HepG2 (cell line): ENCODE measurements around the gene EREG. TPM values are rescaled to one million over a fixed set of nuclear protein-coding genes. Genes with fewer than 3 reads are reported as not detected.

ENCODE experiments used
- AHDC1 ChIP-seq: sonication (generic); formaldehyde crosslinking; IDR thresholded peaks from 2 replicates; pipeline ENCODE4 v1.5.1; 2020; ENCODE audit warnings: mild to moderate bottlenecking, missing genetic modification reagents, borderline replicate concordance
- ELF1 ChIP-seq: sonication (generic); formaldehyde crosslinking; IDR thresholded peaks from 2 replicates; pipeline ENCODE4 v1.4.0; 2020; ENCODE audit warnings: missing genetic modification reagents
- HINFP ChIP-seq: sonication (generic); formaldehyde crosslinking; IDR thresholded peaks from 2 replicates; pipeline ENCODE4 v1.4.0; 2020; ENCODE audit warnings: low read depth, mild to moderate bottlenecking, missing genetic modification reagents
- IKZF5 ChIP-seq: IDR thresholded peaks from 2 replicates; pipeline ENCODE4 v1.6.1; 2018; ENCODE audit warnings: missing genetic modification reagents, mild to moderate bottlenecking, missing compliant biosample characterization
- KLF16 ChIP-seq, 2 experiments: sonication (generic) in 1 of 2; formaldehyde crosslinking in 1 of 2; IDR thresholded peaks; 2 replicates each; pipeline versions ENCODE4 v1.6.1 to v1.8.0; 2016 to 2023; ENCODE audit warnings: missing genetic modification reagents in 2 of 2, missing compliant biosample characterization in 1 of 2
- ZSCAN29 ChIP-seq: sonication (generic); formaldehyde crosslinking; conservative IDR thresholded peaks from 2 replicates; pipeline ENCODE4 v1.4.0; 2020; ENCODE audit warnings: mild to moderate bottlenecking, missing genetic modification reagents
- polyA plus RNA-seq, 8 experiments: library from polyadenylated mRNA; depleted of rRNA in 3 of 8; stranded (reverse) in 7 of 8; unstranded in 1 of 8; fragments of >200 nt; fragmentation: Illumina TruSeq in 4 of 8; extraction: Trizol in 4 of 8; gene quantifications; 2 replicates each; pipeline versions ENCODE4 v1.2.1 to v1.2.3, GENCODE V29; 2011 to 2016; ENCODE audit warnings: low read depth in 4 of 8, missing spikeins in 1 of 8, mixed read lengths in 1 of 8; ENCODE audit not compliant: insufficient read depth in 1 of 8
- total RNA-seq, 5 experiments: library from RNA; depleted of rRNA; stranded (reverse); fragments of >200 nt; fragmentation: Illumina TruSeq; extraction: Trizol; gene quantifications; 2 replicates each; pipeline ENCODE4 v1.2.3, GENCODE V29; 2016; ENCODE audit warnings: low read depth in 1 of 5

The EREG gene
- total and polyA plus RNA-seq, 2 of the 13 experiments (the other 11 are each of a cell fraction or from before 2014, with no cell fraction given): 0.11 to 0.13 TPM

- TF ChIP-seq HINFP (CRISPR knock-in tag) (no peak), IKZF5 (CRISPR knock-in tag) (no peak), ZSCAN29 (CRISPR knock-in tag) (no peak), KLF16 (CRISPR knock-in tag; IDR thresholded peaks at IDR 0.05) (no peak), AHDC1 (CRISPR knock-in tag) (no peak), ELF1 (CRISPR knock-in tag) (no peak)
These were observed 50.8 kb downstream of the EREG start (continued) for GRCh38 chr4:74415602-74416300.
